Smooth muscle cell (in vitro differentiated cells): ENCODE measurements around the gene ATXN2. TPM values are rescaled to one million over a fixed set of nuclear protein-coding genes. Genes with fewer than 3 reads are reported as not detected.

ENCODE experiments used
- DNase-seq: peaks from one replicate; lab custom pipeline; 2025; ENCODE audit not compliant: unreplicated experiment; lab: John Stamatoyannopoulos, UW
- H2AFZ ChIP-seq: fragments of 200-600 bp; sonication (generic); 2 replicates; pipeline ENCODE4 v1.6.0; 2016; ENCODE audit warnings: antibody characterized with exemption, low read depth, mild to moderate bottlenecking
- H3F3A ChIP-seq: fragments of 200-600 bp; sonication (generic); 2 replicates; pipeline ENCODE4 v1.6.0; 2017; ENCODE audit warnings: antibody characterized with exemption, low read depth
- H3K27ac ChIP-seq: fragments of 200-600 bp; sonication (generic); 2 replicates; pipeline ENCODE4 v1.5.1; 2016; ENCODE audit warnings: low read depth, mild to moderate bottlenecking
- H3K27me3 ChIP-seq: fragments of 200-600 bp; sonication (generic); 2 replicates; pipeline ENCODE4 v1.6.1; 2016; ENCODE audit warnings: low read depth, mild to moderate bottlenecking
- H3K36me3 ChIP-seq: fragments of 200-600 bp; sonication (generic); 2 replicates; pipeline ENCODE4 v1.5.1; 2016; ENCODE audit warnings: low read depth
- H3K4me1 ChIP-seq: fragments of 200-600 bp; sonication (generic); 2 replicates; pipeline ENCODE4 v1.5.1; 2016; ENCODE audit warnings: low read depth
- H3K4me2 ChIP-seq: fragments of 200-600 bp; sonication (generic); 2 replicates; pipeline ENCODE4 v1.6.0; 2016; ENCODE audit warnings: mild to moderate bottlenecking
- H3K4me3 ChIP-seq: fragments of 200-600 bp; sonication (generic); 2 replicates; pipeline ENCODE4 v1.5.1; 2016; ENCODE audit warnings: mild to moderate bottlenecking
- H3K79me2 ChIP-seq: fragments of 200-600 bp; sonication (generic); 2 replicates; pipeline ENCODE4 v1.6.0; 2016; ENCODE audit warnings: low read depth, mild to moderate bottlenecking
- H3K9ac ChIP-seq: fragments of 200-600 bp; sonication (generic); 2 replicates; pipeline ENCODE4 v1.6.0; 2016; ENCODE audit warnings: low read depth
- H3K9me3 ChIP-seq: fragments of 200-600 bp; sonication (generic); replicated peaks from 2 replicates; pipeline ENCODE4 v1.5.1; 2016; ENCODE audit warnings: low read depth
- H4K20me1 ChIP-seq: fragments of 200-600 bp; sonication (generic); 2 replicates; pipeline ENCODE4 v1.6.0; 2016; ENCODE audit warnings: low read depth
- WGBS: methylation state at CpG from one replicate; pipeline ENCODE4 v1.1.7; 2016; ENCODE audit warnings: low lambda C conversion rate; 5-methylcytosine and 5-hydroxymethylcytosine counted together
- polyA plus RNA-seq: library from polyadenylated mRNA; unstranded; fragments of >200 nt; fragmentation: Nextera tagmentation; extraction: Ambion mirVana; gene quantifications from 2 replicates; pipeline ENCODE4 v1.2.1, GENCODE V29; 2016
- total RNA-seq: library from RNA; depleted of rRNA; stranded (reverse); fragments of >200 nt; gene quantifications from 2 replicates; pipeline ENCODE4 v1.2.3, GENCODE V29; 2014
- TF ChIP-seq, protein P1 (sequence below): fragments of 200-600 bp; sonication (generic); IDR thresholded peaks from 2 replicates; pipeline ENCODE4 v1.5.1; 2017; ENCODE audit warnings: borderline replicate concordance, mild to moderate bottlenecking, antibody characterized with exemption; ENCODE audit not compliant: insufficient read depth, poor library complexity, severe bottlenecking

ATXN2 gene
- total and polyA plus RNA-seq, 2 experiments from 2014 or later, result 29.3 to 39.6 TPM

GRCh38 chr12:111436266-111436665 is 162.8 kb downstream of the ATXN2 start:
- Histone ChIP-seq H3K9me3 (no peaks in the 10 kb centered on the region), H4K20me1 (peaks cover 65% of the 10 kb centered on the region), H3K27ac (peak overlapping the region; percentile 46), H2AFZ (no peak overlapping the region), H3K9ac (no peak overlapping the region), H3K4me3 (no peak overlapping the region), H3K4me2 (no peak overlapping the region), H3K4me1 (peaks cover 13% of the 10 kb centered on the region), H3K36me3 (no peaks in the 10 kb centered on the region), H3K27me3 (no peaks in the 10 kb centered on the region), H3K79me2 (peaks cover 49% of the 10 kb centered on the region), H3F3A (peaks cover 13% of the 10 kb centered on the region)
- WGBS, result 97% methylated on average over 7 of the region's 7 CpGs
- no peak for DNase-seq
- TF ChIP-seq, protein P1, sequence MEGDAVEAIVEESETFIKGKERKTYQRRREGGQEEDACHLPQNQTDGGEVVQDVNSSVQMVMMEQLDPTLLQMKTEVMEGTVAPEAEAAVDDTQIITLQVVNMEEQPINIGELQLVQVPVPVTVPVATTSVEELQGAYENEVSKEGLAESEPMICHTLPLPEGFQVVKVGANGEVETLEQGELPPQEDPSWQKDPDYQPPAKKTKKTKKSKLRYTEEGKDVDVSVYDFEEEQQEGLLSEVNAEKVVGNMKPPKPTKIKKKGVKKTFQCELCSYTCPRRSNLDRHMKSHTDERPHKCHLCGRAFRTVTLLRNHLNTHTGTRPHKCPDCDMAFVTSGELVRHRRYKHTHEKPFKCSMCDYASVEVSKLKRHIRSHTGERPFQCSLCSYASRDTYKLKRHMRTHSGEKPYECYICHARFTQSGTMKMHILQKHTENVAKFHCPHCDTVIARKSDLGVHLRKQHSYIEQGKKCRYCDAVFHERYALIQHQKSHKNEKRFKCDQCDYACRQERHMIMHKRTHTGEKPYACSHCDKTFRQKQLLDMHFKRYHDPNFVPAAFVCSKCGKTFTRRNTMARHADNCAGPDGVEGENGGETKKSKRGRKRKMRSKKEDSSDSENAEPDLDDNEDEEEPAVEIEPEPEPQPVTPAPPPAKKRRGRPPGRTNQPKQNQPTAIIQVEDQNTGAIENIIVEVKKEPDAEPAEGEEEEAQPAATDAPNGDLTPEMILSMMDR, result no peak

DNA sequence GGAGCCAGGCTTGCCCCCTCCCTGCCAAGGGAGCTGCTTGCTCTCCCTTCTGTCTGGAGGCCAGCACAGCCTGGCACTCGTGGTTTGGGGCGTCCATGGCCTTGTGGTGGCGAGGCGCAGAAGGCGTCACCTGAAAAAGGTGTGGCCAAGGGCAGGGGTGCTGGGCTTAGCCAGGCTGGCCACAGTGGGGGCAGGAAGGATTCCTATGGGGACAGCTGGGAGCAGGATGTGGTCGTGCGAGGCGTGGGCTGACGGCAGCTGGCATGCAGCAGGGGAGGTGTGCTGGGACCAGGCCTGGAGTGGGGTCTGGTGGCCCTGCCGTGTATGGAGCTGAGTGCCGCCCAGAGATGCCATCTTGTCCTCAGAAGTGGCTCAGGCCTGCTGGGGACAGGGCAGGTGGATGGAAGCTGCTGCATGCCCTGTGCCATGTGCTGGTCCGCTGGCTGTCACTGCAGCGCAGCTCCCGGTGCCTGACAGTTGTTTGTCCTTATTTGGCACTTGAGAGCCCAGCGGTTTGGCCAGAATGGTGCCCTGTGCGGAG is 163.4 kb downstream of the ATXN2 start:
- Histone ChIP-seq H3F3A (peaks cover 13% of the 10 kb centered on the region), H3K4me3 (no peak overlapping the region), H3K36me3 (no peaks in the 10 kb centered on the region), H3K9ac (no peak overlapping the region), H2AFZ (no peak overlapping the region), H3K9me3 (no peaks in the 10 kb centered on the region), H3K79me2 (peaks cover 44% of the 10 kb centered on the region), H3K4me1 (peaks cover 15% of the 10 kb centered on the region), H3K27me3 (no peaks in the 10 kb centered on the region), H3K4me2 (peak overlapping the region; percentile 50), H3K27ac (peak overlapping the region; percentile 81), H4K20me1 (peaks cover 61% of the 10 kb centered on the region)
- no peak for DNase-seq
- WGBS, result 83% methylated on average over 15 of the region's 16 CpGs
- TF ChIP-seq, protein P1, result no peak

DNA sequence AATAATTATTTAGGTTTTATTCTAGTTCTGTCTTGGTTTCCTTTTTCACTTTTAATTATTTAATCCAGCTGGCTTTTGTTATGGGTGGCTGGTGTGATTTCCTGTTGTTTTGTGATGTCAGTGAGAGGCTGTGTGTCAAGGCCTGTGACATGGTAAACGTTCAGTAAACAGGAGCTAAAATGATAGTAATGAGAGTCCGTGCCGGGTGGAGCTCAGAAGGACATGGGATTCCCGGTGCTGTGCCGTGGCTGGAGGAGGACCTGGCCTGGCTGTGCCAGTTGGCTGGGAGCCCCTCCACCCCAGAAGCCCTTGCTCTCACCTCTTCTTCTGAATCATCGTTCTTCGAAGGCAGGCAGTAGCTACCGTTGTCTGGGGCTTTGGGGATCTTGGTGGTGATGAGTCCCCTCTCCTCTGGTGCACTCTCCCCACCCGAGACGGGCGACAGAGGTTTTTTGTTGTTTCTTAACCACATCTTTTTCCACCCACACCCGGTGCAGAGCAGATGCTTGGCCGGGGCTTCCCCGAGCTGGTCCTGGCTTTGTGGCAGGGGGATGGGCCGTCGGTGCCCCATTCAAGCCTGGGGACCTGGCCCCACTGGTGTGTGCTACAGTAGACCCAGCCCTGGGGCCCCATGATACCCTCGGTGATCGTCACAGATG is 164.3 kb downstream of the ATXN2 start:
- peaks cover 35% of the 10 kb centered on the region for H3K79me2 ChIP-seq
- H3K27ac ChIP-seq, result peak overlapping the region; percentile 81
- TF ChIP-seq, protein P1, result no peak
- no peaks in the 10 kb centered on the region for H3K27me3 ChIP-seq
- 35% methylated on average over 18 of the region's 18 CpGs for WGBS
- no peak overlapping the region for H3K4me3 ChIP-seq
- H2AFZ ChIP-seq, result no peak overlapping the region
- peak overlapping the region; percentile 50 for H3K4me2 ChIP-seq
- peaks cover 53% of the 10 kb centered on the region for H4K20me1 ChIP-seq
- peaks cover 15% of the 10 kb centered on the region for H3K4me1 ChIP-seq
- peak overlapping the region; percentile 23 for H3K9ac ChIP-seq
- H3F3A ChIP-seq, result peaks cover 13% of the 10 kb centered on the region
- DNase-seq, result no peak
- H3K9me3 ChIP-seq, result no peaks in the 10 kb centered on the region
- no peaks in the 10 kb centered on the region for H3K36me3 ChIP-seq
